Activated CD4-positive, CD25-positive, alpha-beta regulatory T cell treated with anti-CD3 and anti-CD28 coated beads, Interleukin-2, amount 50 U/mL, for 16 hours (primary cell): ENCODE results near the gene PCDHGA4.
"Not testable (repeated sequence)": the region's sequence is repeated elsewhere in the genome, so short reads cannot be mapped to it uniquely, and the experiment has no call there.

Experiments
- DNase-seq: peaks from one replicate; pipeline ENCODE4 v3.0.0-alpha.2; 2020; ENCODE audit warnings: low read depth, low spot score

Gene PCDHGA4

GRCh38 chr5:141354900-141355469 lies at the start of gene PCDHGA4:
Gene PCDHGA4 (plus strand): TSS chr5:141355021. CDS start chr5:141355108, 87 bp downstream.
- no peak for DNase-seq

DNA sequence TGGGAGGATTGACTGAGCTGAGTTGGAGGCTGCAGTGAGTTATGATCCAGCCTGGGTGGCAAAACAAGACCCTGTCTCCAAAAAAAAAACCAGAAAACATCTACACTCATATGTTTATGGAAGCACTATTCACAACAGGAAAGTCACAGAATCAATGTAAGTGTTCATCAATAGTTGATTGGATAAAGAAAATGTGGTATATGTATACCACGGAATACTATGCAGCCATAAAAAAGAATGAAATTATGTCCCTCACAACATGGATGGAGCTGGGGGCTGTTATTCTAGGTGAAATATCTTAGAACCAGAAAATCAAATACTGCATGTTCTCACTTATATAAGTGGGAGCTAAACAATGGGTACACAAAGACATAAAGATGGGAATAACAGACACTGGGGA lies 48.2 kb upstream of the PCDHGA4 start:
- DNase-seq = no peak

DNA sequence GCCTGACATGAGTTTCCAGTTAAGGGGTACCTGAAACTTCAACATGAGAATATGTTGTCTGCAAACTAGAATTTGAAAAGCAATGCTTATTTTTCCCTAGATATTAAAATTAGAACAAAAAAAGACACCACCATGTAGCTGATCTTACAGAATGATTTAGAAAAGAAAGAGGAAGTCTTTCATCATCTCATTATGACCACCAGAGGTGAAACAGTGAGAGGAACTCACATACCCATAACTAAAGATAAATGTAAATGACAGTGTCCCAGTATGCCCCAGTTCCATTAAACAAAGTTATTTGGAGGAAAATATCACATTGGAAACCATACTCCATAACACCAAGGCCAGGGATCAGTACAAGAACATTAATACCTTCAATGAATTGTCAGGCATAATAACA lies 41.1 kb upstream of the PCDHGA4 start:
- DNase-seq = no peak

GRCh38 chr5:141316963-141317362 lies 37.9 kb upstream of the PCDHGA4 start:
- DNase-seq = not testable (repeated sequence)

DNA sequence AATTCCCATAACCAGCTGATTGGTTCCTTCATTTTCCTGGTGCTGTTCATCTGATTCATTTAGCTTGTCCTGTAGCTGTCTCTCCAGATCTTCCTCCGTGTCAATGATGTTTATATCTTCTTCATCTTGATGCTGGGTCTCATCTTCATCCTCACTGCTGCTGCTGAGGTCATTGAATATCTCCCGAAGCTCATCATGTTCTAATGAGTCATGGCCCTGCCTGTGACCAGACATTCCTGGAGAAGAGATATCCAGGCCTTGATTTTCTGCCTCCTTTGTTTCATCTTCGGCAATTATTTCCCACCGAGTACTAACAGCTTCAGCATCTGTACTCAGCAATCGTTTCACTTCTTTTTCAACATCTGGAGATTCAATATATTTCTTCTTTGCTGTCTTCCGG lies 35.6 kb upstream of the PCDHGA4 start:
- DNase-seq = no peak

DNA sequence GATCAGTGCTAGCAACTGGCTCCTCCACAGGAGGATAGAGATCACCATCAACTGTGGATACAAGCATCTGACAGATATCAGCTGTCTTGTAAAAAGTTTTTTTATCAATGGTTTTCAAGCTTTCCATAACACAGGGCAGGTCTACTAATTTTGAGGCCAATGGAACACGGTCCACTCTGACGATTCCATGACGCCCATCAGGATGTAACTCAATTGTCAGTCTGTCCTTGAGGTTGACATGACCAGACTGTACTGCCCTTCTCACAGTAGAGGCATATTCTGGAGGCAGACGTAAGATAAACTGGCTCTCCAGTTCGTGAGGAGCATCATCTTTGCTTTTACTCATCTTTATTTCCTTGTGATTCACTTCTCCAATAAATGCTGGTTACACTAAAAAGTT lies 35.1 kb upstream of the PCDHGA4 start:
- no peak for DNase-seq

DNA sequence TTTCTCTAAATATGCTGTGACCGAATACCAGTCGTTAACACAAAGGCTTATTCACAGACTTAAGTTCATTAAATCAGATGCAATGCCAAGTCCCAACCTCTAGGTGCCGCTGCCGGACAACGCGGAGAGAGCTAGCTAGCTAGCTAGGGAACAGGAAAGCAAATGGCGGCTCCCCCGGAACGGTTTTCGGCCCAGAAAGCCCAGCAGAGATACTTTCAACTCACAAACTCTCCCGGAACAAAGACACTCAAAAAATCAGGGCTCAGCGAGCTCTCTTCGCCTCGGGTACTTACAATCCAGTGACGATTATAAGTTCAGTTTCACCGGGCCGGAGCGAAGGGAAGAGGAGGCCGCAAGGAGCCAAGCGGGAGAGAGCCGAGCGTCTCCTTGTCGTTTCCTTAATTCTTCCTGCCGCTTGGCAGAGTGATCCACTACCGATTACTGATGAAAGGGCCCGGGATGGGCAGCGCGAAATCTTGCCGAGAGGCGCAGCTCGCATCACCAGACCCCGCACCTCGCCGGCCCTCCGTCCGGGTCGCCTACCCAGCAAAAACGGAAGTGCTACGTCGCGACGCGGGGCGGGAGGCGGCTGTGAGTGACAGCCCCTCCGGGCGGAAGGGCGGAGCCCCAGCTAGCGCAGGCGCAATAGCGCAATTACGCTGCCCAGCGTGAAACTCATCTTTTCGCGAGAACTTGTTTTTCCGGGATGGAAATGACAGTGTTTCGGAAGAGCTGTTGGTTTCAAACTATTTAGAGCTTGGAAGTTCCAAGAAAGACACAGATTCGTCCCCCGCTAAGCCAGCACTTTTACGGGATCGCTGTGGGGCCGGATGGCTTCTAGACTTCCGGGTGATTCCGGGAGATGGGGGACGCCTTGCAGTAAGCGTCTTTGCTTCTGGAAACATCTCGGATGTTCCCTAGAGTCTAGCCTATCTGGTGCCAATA lies 34.3 kb upstream of the PCDHGA4 start, which contains the start of gene TAF7:
TSS of gene TAF7 (minus strand) at position 560 of the 945 bp plus-strand sequence. CDS start 740 bp downstream, outside the sequence.
- DNase-seq = peak; percentile 85

GRCh38 chr5:141322261-141322660 lies 32.6 kb upstream of the PCDHGA4 start:
- DNase-seq = no peak

DNA sequence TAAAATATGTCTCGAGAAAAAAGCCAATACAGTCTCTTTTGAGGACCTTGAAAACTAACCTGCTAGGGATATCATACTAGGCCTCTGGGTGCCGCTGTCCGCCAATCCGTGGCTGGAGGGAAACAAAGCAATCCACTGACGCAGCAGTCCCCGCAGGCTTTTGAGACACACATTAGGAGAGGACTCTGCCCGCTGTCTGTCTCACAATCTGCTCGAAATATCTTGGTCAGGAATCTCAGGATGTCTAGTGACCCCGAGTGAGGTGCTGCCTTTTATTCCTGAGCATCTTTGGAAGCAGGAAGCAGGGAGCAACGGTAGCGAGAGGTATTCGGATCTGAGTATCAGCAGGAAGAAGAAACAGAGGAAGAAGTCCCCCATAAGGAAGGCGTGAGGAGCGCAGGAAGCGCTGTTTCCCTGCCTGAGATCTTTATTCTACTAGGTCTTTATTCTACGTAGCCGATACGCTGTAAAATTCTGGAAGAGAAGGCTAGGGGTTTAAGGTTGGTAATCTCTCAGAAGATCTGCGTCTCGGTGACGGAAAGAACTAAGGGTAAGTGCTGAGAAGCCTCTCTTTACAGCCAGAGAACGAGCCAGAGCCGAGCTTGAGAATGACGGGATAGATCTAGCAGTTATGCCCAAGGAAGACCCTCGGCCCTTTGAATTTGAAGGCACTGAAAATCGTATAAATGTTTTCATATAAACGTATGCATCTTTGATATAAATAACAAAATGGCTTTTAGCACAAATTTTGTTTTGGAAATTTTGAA lies 28.6 kb upstream of the PCDHGA4 start:
- peak; percentile 34 for DNase-seq

GRCh38 chr5:141328231-141328630 lies 26.6 kb upstream of the PCDHGA4 start:
- no peak for DNase-seq

DNA sequence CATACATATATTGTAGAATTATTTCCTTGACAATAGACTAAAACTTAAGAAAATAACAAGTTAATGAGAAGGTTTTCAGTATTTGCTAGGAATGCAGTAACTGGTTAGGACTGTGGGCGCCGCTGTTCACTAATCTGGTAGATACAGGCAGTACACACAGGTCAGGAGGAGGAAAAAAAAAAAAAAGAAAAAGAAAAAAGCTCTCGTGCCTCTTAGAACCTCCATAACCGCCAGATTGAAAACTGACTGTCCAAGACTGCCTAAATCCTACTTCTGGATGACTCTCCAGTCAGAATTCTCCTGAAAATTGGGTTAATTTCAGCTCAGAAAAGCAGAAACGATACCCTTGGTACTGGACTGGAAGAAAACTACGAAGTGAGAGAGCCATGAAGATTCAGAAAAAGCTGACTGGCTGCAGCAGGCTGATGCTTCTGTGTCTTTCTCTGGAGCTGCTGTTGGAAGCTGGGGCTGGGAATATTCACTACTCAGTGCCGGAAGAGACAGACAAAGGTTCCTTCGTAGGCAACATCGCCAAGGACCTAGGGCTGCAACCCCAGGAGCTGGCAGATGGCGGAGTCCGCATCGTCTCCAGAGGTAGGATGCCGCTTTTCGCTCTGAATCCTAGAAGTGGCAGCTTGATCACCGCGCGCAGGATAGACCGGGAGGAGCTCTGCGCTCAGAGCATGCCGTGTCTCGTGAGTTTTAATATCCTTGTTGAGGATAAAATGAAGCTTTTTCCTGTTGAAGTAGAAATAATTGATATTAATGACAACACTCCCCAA lies 24.3 kb upstream of the PCDHGA4 start, which contains the start of gene PCDHGA1:
TSS of gene PCDHGA1 (plus strand) at position 216 of the 782 bp plus-strand sequence.
- no peak for DNase-seq

- DNase-seq = not testable (repeated sequence)
Measured at GRCh38 chr5:141332571-141332970, 22.2 kb upstream of the PCDHGA4 start.

- DNase-seq = no peak
Measured at GRCh38 chr5:141338538-141339306, 16.1 kb upstream of the PCDHGA4 start, which contains the start of gene PCDHGA2. Gene PCDHGA2 (plus strand): TSS chr5:141338760.

GRCh38 chr5:141340781-141341354 lies 14.0 kb upstream of the PCDHGA4 start:
- not testable (repeated sequence) for DNase-seq

DNA sequence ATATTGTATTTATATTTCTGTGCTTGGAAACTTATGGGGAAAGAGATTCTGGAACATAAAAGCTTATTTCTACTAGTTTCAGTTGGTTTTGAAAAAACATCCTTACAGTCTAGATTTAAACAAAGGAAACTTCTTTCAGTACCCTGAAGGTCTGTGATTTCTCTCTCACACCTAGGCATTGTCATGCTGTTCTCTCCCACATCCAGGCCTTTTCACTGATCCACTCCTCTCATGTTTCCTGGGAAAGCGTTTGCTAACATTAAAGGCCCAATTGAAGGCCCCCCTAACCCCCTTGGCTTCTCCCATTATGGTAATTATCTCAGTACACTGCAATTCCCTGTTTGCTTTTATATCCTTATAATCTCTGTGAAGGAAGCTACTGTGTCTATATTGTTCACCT lies 12.0 kb upstream of the PCDHGA4 start:
- no peak for DNase-seq

- DNase-seq = no peak
Measured at GRCh38 chr5:141343242-141343952, 11.4 kb upstream of the PCDHGA4 start, which contains the start of gene PCDHGA3. Gene PCDHGA3 (plus strand): TSS chr5:141343829. CDS start chr5:141344034, 205 bp downstream.

DNA sequence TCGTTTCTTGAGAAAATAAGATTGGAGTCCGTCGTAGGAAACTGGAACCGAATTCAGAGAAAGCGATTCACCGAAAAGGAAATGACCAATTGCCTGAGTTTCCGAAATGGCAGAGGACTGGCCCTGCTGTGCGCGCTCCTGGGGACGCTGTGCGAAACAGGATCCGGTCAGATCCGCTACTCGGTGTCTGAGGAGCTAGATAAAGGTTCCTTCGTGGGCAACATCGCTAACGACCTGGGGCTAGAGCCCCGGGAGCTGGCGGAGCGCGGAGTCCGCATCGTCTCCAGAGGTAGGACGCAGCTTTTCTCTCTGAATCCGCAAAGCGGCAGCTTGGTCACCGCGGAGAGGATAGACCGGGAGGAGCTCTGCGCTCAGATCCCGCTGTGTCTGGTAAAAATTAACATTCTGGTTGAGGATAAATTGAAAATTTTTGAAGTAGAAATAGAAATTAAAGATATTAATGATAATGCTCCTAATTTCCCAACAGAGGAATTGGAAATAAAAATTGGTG lies 10.8 kb upstream of the PCDHGA4 start:
- no peak for DNase-seq

GRCh38 chr5:141345327-141345726 lies 9.5 kb upstream of the PCDHGA4 start:
- DNase-seq = no peak

DNA sequence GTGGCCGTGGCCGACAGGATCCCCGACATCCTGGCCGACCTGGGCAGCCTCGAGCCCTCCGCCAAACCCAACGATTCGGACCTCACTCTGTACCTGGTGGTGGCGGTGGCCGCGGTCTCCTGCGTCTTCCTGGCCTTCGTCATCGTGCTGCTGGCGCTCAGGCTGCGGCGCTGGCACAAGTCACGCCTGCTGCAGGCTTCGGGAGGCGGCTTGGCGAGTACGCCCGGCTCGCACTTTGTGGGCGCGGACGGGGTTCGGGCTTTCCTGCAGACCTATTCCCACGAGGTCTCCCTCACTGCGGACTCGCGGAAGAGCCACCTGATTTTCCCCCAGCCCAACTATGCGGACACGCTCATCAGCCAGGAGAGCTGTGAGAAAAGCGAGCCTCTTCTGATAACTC lies 8.8 kb upstream of the PCDHGA4 start:
- not testable (repeated sequence) for DNase-seq
